HG03039 (cell line): Measurements from ENCODE around the gene GNA12.

Source experiments
- ATAC-seq: cut with Tn5 transposase; IDR thresholded peaks from one replicate; pipeline ENCODE4 v1.9.1; 2021; ENCODE audit warnings: mild to moderate bottlenecking, moderate library complexity; ENCODE audit not compliant: unreplicated experiment

GNA12 gene

DNA sequence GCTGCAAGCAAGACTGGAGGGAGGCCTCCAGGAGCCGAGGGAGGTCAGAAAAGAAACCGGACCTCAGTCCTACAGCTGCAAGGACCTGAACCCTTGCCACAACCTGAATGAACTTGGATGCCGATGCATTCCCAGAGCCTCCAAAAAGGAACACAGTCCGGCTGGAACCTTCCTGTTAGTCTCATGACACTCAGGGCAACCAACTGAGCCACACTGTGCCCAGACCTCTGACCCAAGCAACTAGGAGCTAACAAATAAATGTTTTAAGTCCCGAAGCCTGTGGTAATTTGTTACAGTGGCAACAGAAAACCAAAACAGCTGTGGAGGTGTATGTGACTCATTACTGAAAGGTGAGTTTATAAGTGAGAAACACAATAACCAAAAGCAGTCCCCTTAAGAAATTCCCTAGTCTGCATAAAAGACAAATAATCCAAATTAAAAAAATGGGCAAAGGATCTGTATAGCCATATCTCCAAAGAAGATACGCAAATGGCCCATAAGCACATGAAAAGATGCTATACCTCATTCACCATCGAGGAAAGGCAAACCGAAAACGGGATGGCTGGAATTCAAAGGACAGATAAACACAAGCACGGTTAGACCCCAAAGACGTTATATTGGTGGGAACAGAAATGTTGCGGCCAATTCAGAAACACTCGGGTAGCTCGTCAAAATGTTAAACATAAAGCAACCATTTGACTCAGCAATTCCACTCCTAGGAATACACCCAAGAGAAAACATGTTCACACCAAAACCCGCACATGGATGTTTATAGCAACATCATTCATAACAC lies 24.8 kb downstream of the GNA12 start:
- no peak for ATAC-seq

DNA sequence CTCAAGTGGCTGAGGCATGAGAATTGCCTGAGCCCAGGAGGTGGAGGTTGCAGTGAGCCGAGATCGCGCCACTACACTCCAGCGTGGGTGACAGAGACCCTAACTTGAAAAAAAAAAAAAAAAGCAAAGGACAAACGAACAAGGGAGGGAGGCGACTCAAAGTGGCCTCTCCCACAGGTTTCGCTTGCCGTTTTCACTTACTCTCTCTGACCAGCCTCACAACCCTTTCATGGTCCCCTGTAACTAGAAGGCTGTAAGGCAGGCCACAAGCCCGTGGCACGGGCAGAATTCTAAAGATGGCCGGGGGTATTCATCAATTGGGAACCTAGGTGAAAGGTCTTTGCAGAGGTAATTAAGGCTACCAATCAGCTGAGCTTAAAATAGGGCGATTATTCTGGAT lies 25.5 kb downstream of the GNA12 start:
- ATAC-seq, result no peak

DNA sequence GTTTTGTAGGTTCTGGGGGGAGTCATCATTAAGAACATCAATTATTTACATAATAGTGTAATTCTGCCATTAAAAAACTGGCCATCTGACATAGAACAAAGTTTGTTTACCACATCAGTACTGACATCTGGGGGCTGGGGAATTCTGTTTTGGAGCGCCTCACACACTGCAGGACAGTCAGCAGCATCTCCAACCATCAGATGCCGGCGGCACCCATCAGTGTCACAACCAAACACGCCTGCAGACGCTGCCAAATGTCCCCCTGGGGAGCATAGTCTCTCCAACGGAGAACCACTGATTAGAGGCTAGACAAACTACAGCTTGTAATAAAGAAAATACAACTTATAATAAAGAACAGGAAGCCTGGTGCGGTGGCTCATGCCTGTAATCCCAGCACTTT lies 26.0 kb downstream of the GNA12 start:
- no peak for ATAC-seq

- ATAC-seq, result no peak
Observed at GRCh38 chr7:2817456-2817855, 26.7 kb downstream of the GNA12 start.

GRCh38 chr7:2815875-2816245 lies 28.2 kb downstream of the GNA12 start:
- ATAC-seq, result no peak

DNA sequence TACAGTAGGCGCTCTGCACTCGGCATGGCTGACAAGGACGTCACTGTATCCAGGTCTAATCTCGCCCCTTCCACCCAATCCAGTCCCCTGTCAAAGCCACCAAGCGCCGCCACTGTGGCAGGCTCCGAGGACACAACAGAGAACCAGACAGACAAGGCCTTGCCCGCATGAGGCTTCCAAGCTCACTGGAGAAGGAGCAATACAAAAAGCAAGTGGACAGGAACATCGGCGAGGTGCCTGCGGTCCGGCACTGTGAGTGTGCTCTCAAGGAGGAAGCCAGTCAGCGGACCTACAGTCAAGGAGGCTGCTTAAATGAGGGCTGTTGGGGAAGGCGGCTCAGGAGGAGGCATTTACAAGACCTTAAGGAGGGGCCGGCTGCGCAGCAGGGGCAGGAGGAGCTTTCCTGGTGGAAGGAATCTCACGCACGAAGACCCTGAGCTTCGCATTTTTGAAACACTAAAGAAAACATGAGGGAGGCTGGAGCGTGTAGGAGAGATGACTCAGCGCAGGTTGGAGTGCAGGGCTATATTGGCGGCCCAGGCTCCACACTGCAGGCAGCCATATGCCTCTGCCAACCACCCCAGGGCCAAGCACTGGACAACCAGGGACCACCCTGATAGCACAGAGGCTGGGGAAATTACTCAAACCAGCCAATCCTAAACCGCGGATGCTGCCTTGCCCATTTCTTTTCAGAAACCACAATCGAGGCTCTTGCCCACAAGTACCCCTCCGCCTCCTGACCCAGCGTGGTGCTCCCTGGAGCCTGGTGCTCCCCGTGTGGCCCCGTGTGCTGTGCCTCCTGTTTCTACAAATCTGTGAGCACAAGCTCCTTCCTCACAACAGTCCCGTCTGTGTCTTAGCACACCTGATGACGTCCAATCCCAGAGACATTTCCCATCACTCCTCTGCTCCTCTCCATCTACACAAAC lies 28.9 kb downstream of the GNA12 start:
- ATAC-seq, result no peak

GRCh38 chr7:2814186-2814945 lies 29.7 kb downstream of the GNA12 start:
- ATAC-seq, result no peak

- ATAC-seq, result no peak
Observed at GRCh38 chr7:2813350-2814185, 30.5 kb downstream of the GNA12 start.

- ATAC-seq, result no peak
Observed at GRCh38 chr7:2812831-2813230, 31.3 kb downstream of the GNA12 start.

DNA sequence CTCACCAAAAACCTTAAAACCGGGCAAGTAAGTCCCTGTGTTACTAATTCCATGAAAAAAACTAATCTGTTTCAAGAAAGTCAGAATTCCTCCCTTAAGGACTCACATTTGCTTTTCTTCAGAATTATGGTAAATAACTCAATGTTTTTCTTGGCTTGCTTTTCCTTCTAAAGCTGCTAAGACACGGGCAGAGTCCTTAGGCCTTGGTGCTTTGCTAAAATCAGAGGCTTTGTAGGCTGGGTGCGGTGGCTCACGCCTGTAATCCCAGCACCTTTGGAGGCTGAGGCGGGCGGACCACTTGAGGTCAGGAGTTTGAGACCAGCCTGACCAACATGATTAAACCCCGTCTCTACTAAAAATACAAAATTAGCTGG lies 32.0 kb downstream of the GNA12 start:
- no peak for ATAC-seq

DNA sequence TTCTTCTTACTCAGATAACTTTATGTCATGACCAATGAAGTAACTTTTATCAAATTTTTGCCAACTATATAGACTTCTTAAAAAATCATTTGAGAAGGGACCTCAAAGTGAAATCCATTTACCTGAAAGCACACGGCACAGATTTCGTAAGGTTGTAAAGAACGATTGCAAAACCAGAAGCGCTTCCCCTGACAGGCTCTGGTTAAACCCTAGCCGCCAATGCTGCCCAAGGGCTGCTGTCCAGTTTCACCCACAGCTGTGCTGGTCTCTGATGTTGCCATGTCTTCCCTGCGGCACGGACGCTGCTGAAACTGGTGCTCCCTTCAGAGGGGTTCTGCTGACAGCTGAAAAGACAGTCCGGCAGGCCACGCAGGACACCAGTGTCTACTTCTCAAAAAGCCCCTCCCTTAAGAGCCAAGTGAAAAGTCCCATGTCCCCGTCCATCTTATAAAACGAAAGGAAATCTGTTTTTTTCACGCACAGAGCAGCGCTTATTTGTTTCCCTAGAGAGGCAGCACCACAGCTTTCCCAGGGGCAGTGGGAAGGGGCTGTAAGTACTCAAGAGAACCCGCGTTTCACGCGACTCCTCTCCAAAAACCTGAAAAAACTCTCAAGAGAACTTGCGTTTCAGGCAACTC lies 32.5 kb downstream of the GNA12 start:
- no peak for ATAC-seq

DNA sequence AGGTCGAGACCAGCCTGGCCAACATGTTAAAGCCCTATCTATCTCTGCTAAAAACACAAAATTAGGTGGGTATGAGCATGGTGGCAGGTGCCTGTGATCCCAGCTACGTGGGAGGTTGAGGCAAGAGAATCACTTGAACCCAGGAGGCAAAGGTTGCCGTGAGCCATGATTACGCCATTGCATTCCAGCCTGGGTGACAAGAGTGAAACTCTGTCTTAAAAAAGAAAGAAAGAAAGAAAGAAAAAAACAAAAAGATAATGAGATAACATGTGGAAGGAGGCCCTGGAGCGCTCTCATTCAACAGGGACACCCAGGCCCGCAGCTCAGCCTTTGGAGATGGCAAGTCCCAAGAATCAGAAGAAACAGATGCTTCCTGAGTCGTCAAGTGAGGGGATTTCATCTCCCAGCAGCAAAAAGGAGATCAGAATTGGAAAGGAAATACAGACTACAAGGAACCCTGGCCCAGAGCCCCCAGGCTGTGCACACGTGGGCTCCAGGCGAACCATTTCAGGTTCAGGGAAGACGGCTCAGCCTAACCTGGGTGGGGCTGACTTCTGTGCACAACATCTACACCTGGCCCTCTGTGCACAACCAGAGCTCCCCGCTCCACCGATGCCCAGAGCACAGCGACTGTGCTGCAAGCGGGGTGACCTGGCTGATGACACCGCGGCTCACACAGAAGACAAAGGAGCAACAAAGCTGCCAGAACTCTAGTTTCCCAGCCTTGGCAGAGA lies 33.3 kb downstream of the GNA12 start:
- no peak for ATAC-seq

DNA sequence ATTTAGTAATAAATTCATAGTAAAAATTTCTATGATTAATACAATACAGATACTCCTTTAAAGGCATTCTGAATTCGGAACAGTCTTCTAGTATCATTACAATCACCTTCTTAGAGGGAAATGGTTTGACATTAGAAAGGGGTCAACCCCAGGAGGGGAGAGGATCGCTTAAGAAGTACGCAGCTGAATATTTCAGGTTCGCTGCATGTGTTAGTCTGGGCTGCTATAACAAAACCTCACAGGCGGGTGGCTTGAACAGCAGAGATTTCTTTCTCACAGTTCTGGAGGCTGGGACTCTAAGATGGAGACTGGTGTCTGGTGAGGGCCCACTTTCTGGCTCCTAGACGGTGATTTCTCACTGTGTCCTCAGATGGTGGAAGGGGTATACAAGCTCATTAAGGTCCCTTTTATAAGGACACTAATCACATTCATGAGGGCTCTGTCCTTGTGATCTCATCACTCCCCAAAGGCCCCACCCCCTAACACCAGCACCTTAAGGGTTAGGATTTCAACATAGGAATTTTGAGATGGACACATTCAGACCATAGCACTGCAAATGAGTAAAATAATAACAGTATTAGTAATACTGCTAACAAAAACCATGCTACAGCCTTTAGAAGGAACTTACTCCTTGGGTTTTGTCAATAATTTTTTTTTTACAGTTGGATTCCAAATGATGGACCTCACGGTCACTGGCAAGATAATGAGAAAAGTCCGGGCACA lies 34.0 kb downstream of the GNA12 start:
- ATAC-seq, result no peak

DNA sequence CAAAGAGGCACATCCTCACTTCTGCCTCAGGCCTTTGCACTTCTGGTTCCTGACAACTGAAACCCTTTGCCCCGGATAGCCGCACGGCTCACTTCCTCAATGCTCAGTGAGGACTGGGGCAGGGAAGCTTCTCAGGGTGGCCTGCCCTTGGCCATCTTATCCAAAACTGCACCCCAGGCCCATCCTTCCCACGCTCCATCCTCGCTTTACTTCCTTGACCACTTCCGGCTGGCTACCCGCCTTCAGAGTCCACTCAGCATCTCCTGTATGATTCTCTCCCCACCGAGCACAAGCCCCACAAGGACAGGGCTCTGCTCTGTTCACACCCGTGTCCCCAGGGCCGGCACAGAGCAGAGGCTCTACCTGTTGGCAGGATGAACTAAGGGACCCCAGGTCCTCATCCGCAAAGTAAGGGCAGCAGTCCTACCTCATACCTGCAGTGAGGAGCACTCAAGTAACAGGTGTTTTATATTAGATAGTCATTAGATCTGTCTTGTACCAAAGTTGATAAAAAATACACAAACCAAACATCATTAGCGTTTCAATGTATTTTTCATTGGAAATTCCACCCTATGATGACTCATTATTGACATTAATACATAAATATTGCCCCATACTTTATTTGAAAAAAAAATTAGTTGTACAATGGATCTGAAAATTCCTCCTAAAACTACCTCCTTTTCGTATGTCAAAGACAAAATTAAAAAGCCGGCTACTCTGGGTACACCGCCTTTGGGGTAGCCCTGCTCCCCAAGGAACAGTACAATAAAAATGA lies 35.0 kb downstream of the GNA12 start:
- no peak for ATAC-seq

DNA sequence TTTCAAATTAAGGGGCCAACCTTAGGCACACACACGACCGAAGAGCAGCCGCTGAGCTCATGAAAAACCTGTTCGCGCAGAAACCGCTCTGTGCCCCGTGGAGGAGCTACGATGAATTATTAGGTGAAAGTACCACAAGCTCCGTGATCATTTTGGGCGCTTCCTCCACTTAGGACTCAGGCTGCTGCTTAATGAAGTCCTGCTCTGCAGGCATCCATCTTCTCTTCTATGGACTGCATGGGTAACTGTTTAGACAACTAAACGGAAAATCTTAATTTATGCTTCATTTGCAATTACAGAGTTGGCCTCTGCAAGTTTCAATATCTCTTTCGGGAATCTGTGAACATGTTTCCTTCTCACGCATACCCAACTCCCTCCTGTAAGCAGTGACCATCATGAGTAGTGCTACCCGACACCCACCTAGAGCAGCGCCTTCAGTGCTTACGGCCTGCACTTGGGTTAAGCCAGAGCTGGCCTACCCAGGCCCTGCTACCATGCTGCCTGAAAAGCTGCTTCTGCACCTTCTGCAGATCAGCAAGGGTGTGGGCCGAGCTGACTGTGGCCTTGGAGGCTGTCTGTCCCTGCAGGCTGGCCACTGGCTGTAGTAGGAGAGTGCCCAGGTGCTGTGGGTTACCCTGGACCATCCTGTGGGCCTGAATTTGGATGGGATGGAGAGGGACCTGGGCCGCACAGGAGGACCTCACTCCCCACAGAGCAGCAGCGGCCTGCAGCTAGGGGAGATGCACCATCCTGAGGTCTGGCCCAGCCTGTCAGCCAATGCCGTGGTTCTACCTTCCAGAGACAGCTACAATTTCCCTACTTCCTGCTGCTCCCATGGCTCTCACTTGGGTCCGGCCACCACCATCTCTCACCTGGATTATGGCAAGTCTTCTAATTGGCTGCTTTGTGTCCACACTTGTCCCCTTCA lies 36.0 kb downstream of the GNA12 start:
- no peak for ATAC-seq

GRCh38 chr7:2807460-2807844 lies 36.7 kb downstream of the GNA12 start:
- no peak for ATAC-seq

DNA sequence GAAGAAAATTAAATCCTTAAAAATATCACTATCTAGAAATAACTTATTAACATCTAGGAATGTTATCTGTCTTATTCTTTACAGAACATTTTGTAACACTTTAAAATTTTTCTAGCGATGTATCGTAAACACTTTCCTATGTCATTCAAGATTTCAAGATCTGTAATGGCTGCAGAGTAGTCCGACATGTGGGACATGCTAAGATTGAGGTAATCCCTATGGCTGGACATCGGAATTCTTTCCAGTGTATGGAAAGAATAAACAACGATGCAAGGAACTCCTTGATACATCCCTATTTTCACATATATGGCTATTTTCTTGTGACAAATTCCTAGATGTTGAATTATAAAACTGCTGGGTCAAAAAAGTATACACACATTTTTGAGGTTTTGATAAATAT lies 37.5 kb downstream of the GNA12 start:
- ATAC-seq, result no peak
